Stomach (tissue), 4 donors: ENCODE results near the gene L1CAM.

Source experiments
- CTCF ChIP-seq, 7 experiments: fragments of 450-650 bp in 4 of 7; fragments of 200-600 bp in 3 of 7; sonication (generic) in 3 of 7; IDR thresholded peaks; one replicate each; pipeline ENCODE4 v1.5.1; 2016 to 2019; ENCODE audit warnings: antibody characterized with exemption in 7 of 7, control low read depth in 2 of 7, mild to moderate bottlenecking in 1 of 7
- EP300 ChIP-seq: sonication (generic); formaldehyde crosslinking; IDR thresholded peaks from one replicate; pipeline ENCODE4 v1.6.1; 2017; ENCODE audit warnings: antibody characterized with exemption
- POLR2A ChIP-seq, 4 donors: fragments of 450-650 bp; IDR thresholded peaks; one replicate each; pipeline ENCODE4 v1.6.1; 2016; ENCODE audit warnings: antibody characterized with exemption in 4 of 4, control low read depth in 2 of 4, mild to moderate bottlenecking in 1 of 4, moderate library complexity in 1 of 4
- POLR2AphosphoS5 ChIP-seq, 3 donors: sonication (generic); formaldehyde crosslinking; IDR thresholded peaks; one replicate each; pipeline ENCODE4 v1.6.1; 2016; ENCODE audit warnings: antibody characterized with exemption in 3 of 3

- TF ChIP-seq CTCF (IDR thresholded peaks at IDR 0.05), result no peak
- TF ChIP-seq POLR2A (IDR thresholded peaks at IDR 0.05), result no peak
- TF ChIP-seq EP300, result no peak
- no peak for TF ChIP-seq POLR2AphosphoS5 (IDR thresholded peaks at IDR 0.05)
These were observed 23.3 kb upstream of the L1CAM start for GRCh38 chrX:153909024-153909979.
